ENCODE data around the gene SLC30A2. TPM values are rescaled to one million over a fixed set of nuclear protein-coding genes. Genes with fewer than 3 reads are reported as not detected.

SLC30A2 gene
- total and polyA plus RNA-seq, 9 of the 15 experiments (the other 6 are each of a cell fraction or from before 2014, with no cell fraction given), result 0.01 to 0.18 (median 0.06) TPM; not detected in 3

DNA sequence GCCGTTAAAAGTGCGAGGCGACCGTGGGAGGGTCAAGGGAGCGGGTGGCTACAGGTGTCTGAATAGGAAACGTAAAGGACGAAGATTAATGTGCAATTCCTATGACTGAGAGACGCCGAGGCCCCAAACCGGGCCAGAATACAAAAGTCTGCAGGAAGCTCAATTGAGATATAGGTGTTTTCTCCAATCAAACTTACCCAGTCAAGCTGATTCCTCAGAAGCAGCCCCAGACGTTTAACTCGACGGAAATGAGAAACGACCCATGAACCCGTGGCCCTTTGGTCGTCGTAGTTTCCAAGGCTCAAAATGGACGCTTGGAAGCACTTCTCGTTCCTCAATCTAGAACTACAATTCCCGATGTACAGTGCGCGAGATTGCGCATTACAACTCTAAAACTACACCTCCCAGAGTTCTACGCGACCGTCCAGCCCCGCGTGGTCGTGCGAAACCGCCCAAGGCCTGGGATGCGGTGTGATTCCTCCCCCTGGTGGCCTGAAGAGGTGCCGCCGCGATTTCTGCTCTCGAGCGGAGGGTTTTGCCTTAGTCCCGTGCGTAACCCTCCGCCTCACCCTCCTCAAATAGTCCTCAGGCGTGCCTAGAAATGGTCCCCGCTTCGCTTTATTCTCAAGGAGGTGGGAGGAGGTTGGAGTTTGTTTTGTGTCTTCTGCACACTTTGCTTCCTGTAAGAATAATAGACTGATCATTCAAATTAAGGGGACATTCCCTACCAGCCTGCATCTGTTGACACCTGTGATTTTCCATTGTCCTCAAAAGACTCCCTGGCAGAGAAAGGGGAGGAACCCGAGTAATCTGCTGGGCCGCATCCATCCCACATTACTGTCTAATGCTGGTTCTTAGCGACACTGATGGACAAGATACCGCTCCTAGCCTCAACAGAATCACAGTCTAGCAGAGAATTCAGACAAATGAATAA, 47.8 kb downstream of the SLC30A2 start, which contains the start of gene PAFAH2 (continued):
- TF ChIP-seq ZNF57 (CRISPR knock-in tag; IDR thresholded peaks at IDR 0.05) (no peak), MAZ (CRISPR knock-in tag; conservative IDR thresholded peaks at IDR 0.05 in 1 of 2, IDR thresholded peaks at IDR 0.05 in 1 of 2) (peak; percentile 85 to 98), POLR2A (conservative IDR thresholded peaks at IDR 0.05) (peak; percentile 59), EWSR1 (IDR thresholded peaks at IDR 0.05; ENCODE audit: borderline replicate concordance, low read depth, partially characterized antibody) (no peak), CBX3 (IDR thresholded peaks at IDR 0.05; ENCODE audit: borderline replicate concordance in 1 of 2, low read length in 2 of 2) (peak in 1 of 2 experiments; percentile 97; a peak in 2 of 3 replicates), ZZZ3 (IDR thresholded peaks at IDR 0.05) (peak; percentile 90), CHD1 (IDR thresholded peaks at IDR 0.05; ENCODE audit: low read length) (no peak), TGIF2 (CRISPR knock-in tag; IDR thresholded peaks at IDR 0.05) (no peak), GABPB1 (CRISPR knock-in tag; IDR thresholded peaks at IDR 0.05) (peak; percentile 94), POLR2B (IDR thresholded peaks at IDR 0.05; ENCODE audit: low read depth, partially characterized antibody) (peak; percentile 46), RBM25 (IDR thresholded peaks at IDR 0.05; ENCODE audit: low read depth, low read length, severe bottlenecking) (no peak), PCBP2 (IDR thresholded peaks at IDR 0.05; ENCODE audit: low read depth, low read length, poor library complexity, severe bottlenecking) (no peak), ARID1B (IDR thresholded peaks at IDR 0.05) (peak; percentile 71), U2AF1 (optimal IDR thresholded peaks at IDR 0.05; ENCODE audit: low read depth, low read length) (no peak), GTF2A2 (tag; IDR thresholded peaks at IDR 0.05) (peak; percentile 74; the same call in 1 of the 2 replicates), ILK (tag; IDR thresholded peaks at IDR 0.05; ENCODE audit: borderline replicate concordance, low read depth) (no peak), ZNF146 (CRISPR knock-in tag; IDR thresholded peaks at IDR 0.05; ENCODE audit: unreplicated experiment) (no peak), KDM5B (IDR thresholded peaks at IDR 0.05; ENCODE audit: insufficient replicate concordance, low read depth, low read length) (peak; percentile 74), LARP7 (IDR thresholded peaks at IDR 0.05) (0 out of 2 replicates have a peak, but pooled peaks have one; percentile 56), ELF1 (tag; IDR thresholded peaks at IDR 0.05) (peak; percentile 90), SOX6 (IDR thresholded peaks at IDR 0.05) (peak; percentile 94), SLC30A9 (CRISPR knock-in tag; IDR thresholded peaks at IDR 0.05) (no peak)
- TF ChIP-seq, protein P1, sequence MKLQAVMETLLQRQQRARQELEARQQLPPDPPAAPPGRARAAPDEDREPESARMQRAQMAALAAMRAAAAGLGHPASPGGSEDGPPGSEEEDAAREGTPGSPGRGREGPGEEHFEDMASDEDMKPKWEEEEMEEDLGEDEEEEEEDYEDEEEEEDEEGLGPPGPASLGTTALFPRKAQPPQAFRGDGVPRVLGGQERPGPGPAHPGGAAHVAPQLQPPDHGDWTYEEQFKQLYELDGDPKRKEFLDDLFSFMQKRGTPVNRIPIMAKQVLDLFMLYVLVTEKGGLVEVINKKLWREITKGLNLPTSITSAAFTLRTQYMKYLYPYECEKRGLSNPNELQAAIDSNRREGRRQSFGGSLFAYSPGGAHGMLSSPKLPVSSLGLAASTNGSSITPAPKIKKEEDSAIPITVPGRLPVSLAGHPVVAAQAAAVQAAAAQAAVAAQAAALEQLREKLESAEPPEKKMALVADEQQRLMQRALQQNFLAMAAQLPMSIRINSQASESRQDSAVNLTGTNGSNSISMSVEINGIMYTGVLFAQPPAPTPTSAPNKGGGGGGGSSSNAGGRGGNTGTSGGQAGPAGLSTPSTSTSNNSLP (IDR thresholded peaks at IDR 0.05; ENCODE audit: borderline replicate concordance, low read depth, low read length), result peak; percentile 82
- TF ChIP-seq, protein P2, sequence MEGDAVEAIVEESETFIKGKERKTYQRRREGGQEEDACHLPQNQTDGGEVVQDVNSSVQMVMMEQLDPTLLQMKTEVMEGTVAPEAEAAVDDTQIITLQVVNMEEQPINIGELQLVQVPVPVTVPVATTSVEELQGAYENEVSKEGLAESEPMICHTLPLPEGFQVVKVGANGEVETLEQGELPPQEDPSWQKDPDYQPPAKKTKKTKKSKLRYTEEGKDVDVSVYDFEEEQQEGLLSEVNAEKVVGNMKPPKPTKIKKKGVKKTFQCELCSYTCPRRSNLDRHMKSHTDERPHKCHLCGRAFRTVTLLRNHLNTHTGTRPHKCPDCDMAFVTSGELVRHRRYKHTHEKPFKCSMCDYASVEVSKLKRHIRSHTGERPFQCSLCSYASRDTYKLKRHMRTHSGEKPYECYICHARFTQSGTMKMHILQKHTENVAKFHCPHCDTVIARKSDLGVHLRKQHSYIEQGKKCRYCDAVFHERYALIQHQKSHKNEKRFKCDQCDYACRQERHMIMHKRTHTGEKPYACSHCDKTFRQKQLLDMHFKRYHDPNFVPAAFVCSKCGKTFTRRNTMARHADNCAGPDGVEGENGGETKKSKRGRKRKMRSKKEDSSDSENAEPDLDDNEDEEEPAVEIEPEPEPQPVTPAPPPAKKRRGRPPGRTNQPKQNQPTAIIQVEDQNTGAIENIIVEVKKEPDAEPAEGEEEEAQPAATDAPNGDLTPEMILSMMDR (IDR thresholded peaks at IDR 0.05 in 2 of 3, conservative IDR thresholded peaks at IDR 0.05 in 1 of 3; ENCODE audit: insufficient read depth in 2 of 3, low read depth in 1 of 3, low read length in 3 of 3), result peak; percentile 98 to 100 (median 99)
